GM12873 (cell line): Measurements from ENCODE around the gene HLCS.

Experiments used
- TF ChIP-seq, protein P1 (sequence below): IDR thresholded peaks from 2 replicates; pipeline ENCODE4 v1.5.1; 2012; ENCODE audit warnings: low read depth, mild to moderate bottlenecking, moderate library complexity, low read length, control low read depth; ENCODE audit not compliant: insufficient read depth; ENCODE audit errors: missing control alignments

Gene HLCS

GRCh38 chr21:36769051-36769839 is 197.2 kb downstream of the HLCS start:
- TF ChIP-seq, protein P1, sequence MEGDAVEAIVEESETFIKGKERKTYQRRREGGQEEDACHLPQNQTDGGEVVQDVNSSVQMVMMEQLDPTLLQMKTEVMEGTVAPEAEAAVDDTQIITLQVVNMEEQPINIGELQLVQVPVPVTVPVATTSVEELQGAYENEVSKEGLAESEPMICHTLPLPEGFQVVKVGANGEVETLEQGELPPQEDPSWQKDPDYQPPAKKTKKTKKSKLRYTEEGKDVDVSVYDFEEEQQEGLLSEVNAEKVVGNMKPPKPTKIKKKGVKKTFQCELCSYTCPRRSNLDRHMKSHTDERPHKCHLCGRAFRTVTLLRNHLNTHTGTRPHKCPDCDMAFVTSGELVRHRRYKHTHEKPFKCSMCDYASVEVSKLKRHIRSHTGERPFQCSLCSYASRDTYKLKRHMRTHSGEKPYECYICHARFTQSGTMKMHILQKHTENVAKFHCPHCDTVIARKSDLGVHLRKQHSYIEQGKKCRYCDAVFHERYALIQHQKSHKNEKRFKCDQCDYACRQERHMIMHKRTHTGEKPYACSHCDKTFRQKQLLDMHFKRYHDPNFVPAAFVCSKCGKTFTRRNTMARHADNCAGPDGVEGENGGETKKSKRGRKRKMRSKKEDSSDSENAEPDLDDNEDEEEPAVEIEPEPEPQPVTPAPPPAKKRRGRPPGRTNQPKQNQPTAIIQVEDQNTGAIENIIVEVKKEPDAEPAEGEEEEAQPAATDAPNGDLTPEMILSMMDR, result no peak

GRCh38 chr21:36768496-36768895 is 198.0 kb downstream of the HLCS start:
- TF ChIP-seq, protein P1, result no peak

- TF ChIP-seq, protein P1, result no peak
Observed at GRCh38 chr21:36767096-36767495, 199.4 kb downstream of the HLCS start.

GRCh38 chr21:36766511-36766910 is 200.0 kb downstream of the HLCS start:
- TF ChIP-seq, protein P1, result no peak

GRCh38 chr21:36765229-36765628 is 201.2 kb downstream of the HLCS start:
- TF ChIP-seq, protein P1, result no peak

GRCh38 chr21:36763305-36763704 is 203.2 kb downstream of the HLCS start:
- TF ChIP-seq, protein P1, result no peak

DNA sequence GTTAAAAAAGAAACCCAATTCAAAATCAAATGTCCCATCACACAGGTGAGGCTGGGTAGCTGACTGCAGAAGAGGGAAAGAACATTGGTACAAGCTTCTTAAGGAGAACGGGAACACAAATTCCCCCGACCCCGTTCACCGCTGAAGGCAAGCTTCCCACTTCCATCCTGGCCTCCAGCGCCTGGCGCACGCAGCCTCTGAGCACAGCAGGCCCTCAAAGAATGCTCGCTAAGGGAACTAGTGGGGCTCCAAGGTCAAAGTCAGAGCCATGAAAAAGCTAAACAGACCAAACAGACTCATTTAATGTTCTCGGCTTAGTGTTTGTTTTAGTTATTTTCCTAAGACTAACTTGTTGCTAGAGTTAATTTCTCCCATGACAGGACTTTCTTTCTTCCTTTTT is 203.8 kb downstream of the HLCS start:
- TF ChIP-seq, protein P1, result no peak

DNA sequence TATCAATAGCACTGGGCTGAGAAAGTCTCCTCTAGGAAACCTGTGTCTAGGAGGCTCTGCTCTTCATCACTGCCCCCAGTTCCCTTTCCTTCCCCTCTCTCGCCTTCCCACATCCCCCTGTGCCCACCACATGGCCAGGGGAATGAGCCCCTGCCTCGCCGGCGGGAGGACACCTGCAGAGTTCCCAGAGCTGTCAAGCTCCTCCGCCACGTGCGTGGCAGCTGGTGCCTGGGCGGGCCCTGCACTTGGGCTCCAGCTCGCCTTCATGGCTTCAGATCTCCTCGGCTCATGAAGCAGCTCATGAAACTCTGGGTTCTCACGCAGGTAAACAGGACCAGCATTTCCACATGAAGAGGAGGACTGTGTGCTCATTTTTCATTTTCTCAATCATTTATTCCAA is 204.8 kb downstream of the HLCS start:
- TF ChIP-seq, protein P1, result no peak
